GM23248 (cell line): ENCODE results near the gene MAFG. TPM values are rescaled to one million over a fixed set of nuclear protein-coding genes. Genes with fewer than 3 reads are reported as not detected.

Experiments
- DNase-seq: peaks from one replicate; pipeline ENCODE4 v3.0.0-alpha.2; 2015
- H2AFZ ChIP-seq: fragments of 200-600 bp; sonication (generic); 2 replicates; pipeline ENCODE4 v1.6.1; 2016; ENCODE audit warnings: antibody characterized with exemption
- H3F3A ChIP-seq: fragments of 200-600 bp; sonication (generic); 2 replicates; pipeline ENCODE4 v1.6.1; 2016; ENCODE audit warnings: mild to moderate bottlenecking, antibody characterized with exemption, mixed run types; ENCODE audit not compliant: insufficient read depth
- H3K27ac ChIP-seq: fragments of 200-600 bp; sonication (generic); 2 replicates; pipeline ENCODE4 v1.5.1; 2016; ENCODE audit warnings: mild to moderate bottlenecking
- H3K27me3 ChIP-seq: fragments of 200-600 bp; sonication (generic); replicated peaks from 2 replicates; pipeline ENCODE4 v1.6.1; 2016; ENCODE audit warnings: mild to moderate bottlenecking; ENCODE audit not compliant: insufficient read depth
- H3K36me3 ChIP-seq: fragments of 200-600 bp; sonication (generic); 2 replicates; pipeline ENCODE4 v1.6.1; 2016; ENCODE audit warnings: low read depth, mild to moderate bottlenecking
- H3K4me1 ChIP-seq: fragments of 200-600 bp; sonication (generic); 2 replicates; pipeline ENCODE4 v1.6.1; 2016; ENCODE audit warnings: mild to moderate bottlenecking; ENCODE audit not compliant: insufficient read depth
- H3K4me2 ChIP-seq: fragments of 200-600 bp; sonication (generic); one replicate; pipeline ENCODE4 v1.6.1; 2016; ENCODE audit warnings: mild to moderate bottlenecking; ENCODE audit not compliant: unreplicated experiment
- H3K4me3 ChIP-seq: fragments of 200-600 bp; sonication (generic); 2 replicates; pipeline ENCODE4 v1.5.1; 2016; ENCODE audit warnings: mild to moderate bottlenecking
- H3K79me2 ChIP-seq: fragments of 200-600 bp; sonication (generic); 2 replicates; pipeline ENCODE4 v1.6.1; 2016; ENCODE audit warnings: mild to moderate bottlenecking; ENCODE audit not compliant: insufficient read depth
- H3K9ac ChIP-seq: fragments of 200-600 bp; sonication (generic); 2 replicates; pipeline ENCODE4 v1.6.1; 2016; ENCODE audit warnings: mild to moderate bottlenecking
- H3K9me2 ChIP-seq: fragments of 200-600 bp; sonication (generic); 2 replicates; pipeline ENCODE4 v1.6.1; 2016; ENCODE audit warnings: mixed run types, mild to moderate bottlenecking, moderate library complexity; ENCODE audit not compliant: insufficient read depth
- H3K9me3 ChIP-seq: fragments of 200-600 bp; sonication (generic); one replicate; pipeline ENCODE4 v1.6.1; 2017; ENCODE audit warnings: low read depth
- H4K20me1 ChIP-seq: fragments of 200-600 bp; sonication (generic); 2 replicates; pipeline ENCODE4 v1.6.0; 2016; ENCODE audit not compliant: insufficient read depth
- EZH2 ChIP-seq: fragments of 200-600 bp; sonication (generic); IDR thresholded peaks from 2 replicates; pipeline ENCODE4 v1.6.1; 2018; ENCODE audit warnings: antibody characterized with exemption, mild to moderate bottlenecking; ENCODE audit not compliant: insufficient read depth, poor library complexity, severe bottlenecking
- EZH2phosphoT487 ChIP-seq: fragments of 200-600 bp; sonication (generic); IDR thresholded peaks from 2 replicates; pipeline ENCODE4 v1.6.1; 2018; ENCODE audit warnings: antibody characterized with exemption, moderate library complexity, mild to moderate bottlenecking, low read depth; ENCODE audit not compliant: insufficient read depth
- WGBS, 2 experiments: methylation state at CpG; one replicate each; pipeline ENCODE4 v1.1.6; 2015 to 2017; ENCODE audit warnings: low lambda C conversion rate in 2 of 2, low coverage in 1 of 2; ENCODE audit errors: missing lambda C conversion rate in 2 of 2; 5-methylcytosine and 5-hydroxymethylcytosine counted together
- in situ Hi-C: fragments of 300-500 bp; cut with MboI; formaldehyde crosslinking; loops from 2 replicates; pipeline ENCODE4 v1.15.0; 2020
- polyA plus RNA-seq: library from polyadenylated mRNA; unstranded; fragments of >200 nt; fragmentation: Nextera tagmentation; extraction: Ambion mirVana; gene quantifications from 2 replicates; pipeline ENCODE4 v1.2.1, GENCODE V29; 2016
- total RNA-seq: library from RNA; depleted of rRNA; stranded (reverse); fragments of >200 nt; shearing (Covaris generic); gene quantifications from 2 replicates; pipeline ENCODE4 v1.2.3, GENCODE V29; 2014

MAFG gene
- total and polyA plus RNA-seq, 2 experiments from 2014 or later: 5.0 to 19.8 TPM

DNA sequence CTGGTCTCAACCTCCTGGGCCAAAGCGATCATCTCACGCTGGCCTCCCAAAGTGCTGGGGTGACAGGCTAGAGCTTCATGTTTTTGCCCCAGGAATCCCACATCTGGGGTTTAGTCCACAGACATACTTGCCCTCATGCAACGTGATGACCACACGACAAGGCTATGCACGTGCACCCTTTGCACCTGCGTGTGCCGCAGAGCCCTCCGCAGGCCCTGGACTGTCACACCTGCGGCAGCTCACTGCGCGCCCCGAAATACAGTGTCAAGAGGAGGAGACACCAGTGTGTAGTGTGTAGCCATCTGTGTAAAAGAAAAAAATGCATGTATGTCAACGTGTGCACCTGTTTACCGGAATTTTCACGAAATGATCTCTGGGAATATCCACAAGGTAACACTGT is 23.0 kb upstream of the MAFG start:
- no peaks in the 10 kb centered on the region for H3K27me3 ChIP-seq
- no peaks in the 10 kb centered on the region for H3K9me3 ChIP-seq
- H3K79me2 ChIP-seq: no peaks in the 10 kb centered on the region
- no peak overlapping the region for H3K4me3 ChIP-seq
- H3K36me3 ChIP-seq: no peaks in the 10 kb centered on the region
- WGBS, 2 experiments: 84 to 87% methylated on average over 15 of the region's 15 CpGs
- H2AFZ ChIP-seq: no peak overlapping the region
- no peak for DNase-seq
- H3K9ac ChIP-seq: no peak overlapping the region
- no peaks in the 10 kb centered on the region for H3K9me2 ChIP-seq
- no peak overlapping the region for H3K4me2 ChIP-seq
- H3K4me1 ChIP-seq: no peaks in the 10 kb centered on the region
- no peak overlapping the region for H3K27ac ChIP-seq
- H4K20me1 ChIP-seq: no peaks in the 10 kb centered on the region
- in situ Hi-C loops: no loop called here
- no peaks in the 10 kb centered on the region for H3F3A ChIP-seq
- no peak for TF ChIP-seq EZH2
- TF ChIP-seq EZH2phosphoT487: no peak

DNA sequence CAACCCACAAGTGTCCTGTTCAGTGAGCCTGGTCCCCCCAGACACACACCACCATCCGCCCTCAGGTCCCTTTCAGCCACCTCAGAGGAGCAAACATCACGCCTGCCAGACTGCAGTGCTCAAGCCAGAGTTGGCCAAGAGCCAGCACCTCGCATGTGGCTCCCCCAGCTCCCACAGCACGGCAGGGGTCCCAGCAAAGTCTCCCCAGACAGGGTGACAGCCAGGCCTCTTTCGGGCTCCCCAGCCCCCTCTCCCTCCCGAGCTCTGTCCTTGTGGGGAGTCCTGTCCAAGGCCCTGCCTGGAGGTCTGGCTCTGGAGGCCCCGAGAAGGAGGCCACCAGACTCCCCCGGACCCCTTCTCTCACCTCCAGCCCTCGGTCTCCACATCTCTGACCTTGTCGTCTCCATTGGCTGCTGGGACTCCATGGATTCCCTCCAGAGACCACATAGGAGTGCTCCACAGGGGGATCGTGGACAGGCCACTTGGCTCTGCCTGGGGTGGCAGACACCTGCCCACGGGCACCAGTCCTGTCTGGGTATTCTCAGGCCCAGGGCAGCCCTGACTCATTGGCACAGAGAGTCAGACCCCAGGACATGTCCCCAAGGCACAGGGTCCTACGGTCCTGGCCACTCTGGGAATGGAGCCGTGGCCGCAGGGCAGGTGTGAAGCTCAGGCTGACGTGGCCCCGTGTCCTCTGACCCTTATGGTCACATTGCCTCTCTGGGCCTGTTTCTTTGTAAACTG is 21.3 kb upstream of the MAFG start:
- Histone ChIP-seq H3K4me3 (no peak overlapping the region), H3K9me2 (no peaks in the 10 kb centered on the region), H3K4me2 (no peak overlapping the region), H3K36me3 (no peaks in the 10 kb centered on the region), H3F3A (no peaks in the 10 kb centered on the region), H3K27ac (no peak overlapping the region), H3K4me1 (no peaks in the 10 kb centered on the region), H3K9me3 (no peaks in the 10 kb centered on the region), H3K27me3 (no peaks in the 10 kb centered on the region), H4K20me1 (no peaks in the 10 kb centered on the region), H3K9ac (no peak overlapping the region), H3K79me2 (no peaks in the 10 kb centered on the region), H2AFZ (no peak overlapping the region)
- in situ Hi-C loops: no loop called here
- 70 to 71% methylated on average over 16 to 17 of the region's 17 CpGs for WGBS, 2 experiments
- no peak for DNase-seq
- TF ChIP-seq EZH2: no peak
- TF ChIP-seq EZH2phosphoT487: no peak

DNA sequence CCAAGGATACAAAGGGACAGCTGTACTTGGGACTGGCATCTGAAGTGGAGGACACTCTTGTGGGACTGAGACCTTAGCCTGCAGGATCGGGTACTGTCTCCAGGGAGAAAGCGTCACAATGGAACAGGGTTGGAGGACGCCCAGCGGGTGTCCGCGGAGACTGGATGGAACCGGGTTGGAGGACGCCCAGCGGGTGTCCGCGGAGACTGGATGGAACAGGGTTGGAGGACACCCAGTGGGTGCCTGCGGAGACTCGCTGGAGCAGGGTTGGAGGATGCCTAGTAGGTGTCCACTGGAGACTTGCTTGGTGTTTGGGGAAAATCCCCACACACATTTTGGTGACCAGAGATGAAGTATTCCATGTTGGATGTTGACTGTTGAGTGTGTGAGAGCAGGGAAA is 19.7 kb upstream of the MAFG start, which contains the start of gene MYADML2:
TSS of gene MYADML2 (minus strand) at position 45 of the 400 bp plus-strand sequence. CDS start 5,492 bp downstream, outside the sequence.
- WGBS, 2 experiments: 81 to 88% methylated on average over 13 of the region's 13 CpGs
- Histone ChIP-seq H3K4me2 (no peak within 1 kb of the TSS), H3K27me3 (no peaks in the 10 kb centered on the region), H3K4me3 (no peak within 1 kb of the TSS), H3F3A (no peaks in the 10 kb centered on the region), H3K79me2 (no peaks in the 10 kb centered on the region), H3K9ac (no peak within 1 kb of the TSS), H3K9me3 (no peaks in the 10 kb centered on the region), H3K9me2 (no peaks in the 10 kb centered on the region), H4K20me1 (no peaks in the 10 kb centered on the region), H3K4me1 (no peaks in the 10 kb centered on the region), H3K27ac (no peak within 1 kb of the TSS), H3K36me3 (no peaks in the 10 kb centered on the region), H2AFZ (no peak within 1 kb of the TSS)
- no peak for DNase-seq
- in situ Hi-C loops: no loop called here
- TF ChIP-seq EZH2phosphoT487: no peak
- no peak for TF ChIP-seq EZH2

DNA sequence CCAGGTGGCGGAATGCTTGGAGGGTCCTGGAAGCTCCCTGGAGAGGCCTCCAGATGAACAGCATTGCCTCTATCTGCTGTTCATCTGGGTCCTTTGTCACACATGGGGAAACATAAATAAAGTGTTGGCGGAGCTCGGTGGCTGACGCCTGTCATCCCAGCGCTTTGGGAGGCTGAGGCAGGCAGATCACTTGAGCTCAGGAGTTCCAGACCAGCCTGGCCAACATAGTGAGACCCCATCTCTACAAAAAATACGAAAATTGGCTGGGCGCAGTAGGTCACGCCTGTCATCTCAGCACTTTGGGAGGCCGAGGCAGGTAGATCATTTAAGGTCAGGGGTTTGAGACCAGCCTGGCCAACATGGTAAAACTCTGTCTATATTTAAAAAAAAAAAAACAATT is 17.3 kb upstream of the MAFG start:
- Histone ChIP-seq H3K79me2 (no peaks in the 10 kb centered on the region), H3K4me1 (no peaks in the 10 kb centered on the region), H3K4me3 (no peak overlapping the region), H3K9ac (no peak overlapping the region), H3K27ac (no peak overlapping the region), H2AFZ (no peak overlapping the region), H3K9me2 (no peaks in the 10 kb centered on the region), H3K27me3 (no peaks in the 10 kb centered on the region), H3K9me3 (no peaks in the 10 kb centered on the region), H4K20me1 (no peaks in the 10 kb centered on the region), H3K4me2 (no peak overlapping the region), H3K36me3 (no peaks in the 10 kb centered on the region), H3F3A (no peaks in the 10 kb centered on the region)
- no peak for DNase-seq
- in situ Hi-C loops: no loop called here
- no peak for TF ChIP-seq EZH2
- TF ChIP-seq EZH2phosphoT487: no peak
- WGBS, 2 experiments: 80 to 86% methylated on average over 9 of the region's 9 CpGs
